GM10847 (cell line): ENCODE data around the gene P2RY2.

ENCODE experiments used
- POLR2A ChIP-seq: IDR thresholded peaks from 2 replicates; pipeline ENCODE4 v1.6.1; 2011; ENCODE audit not compliant: insufficient read length; ENCODE audit errors: extremely low read depth

P2RY2 gene

DNA sequence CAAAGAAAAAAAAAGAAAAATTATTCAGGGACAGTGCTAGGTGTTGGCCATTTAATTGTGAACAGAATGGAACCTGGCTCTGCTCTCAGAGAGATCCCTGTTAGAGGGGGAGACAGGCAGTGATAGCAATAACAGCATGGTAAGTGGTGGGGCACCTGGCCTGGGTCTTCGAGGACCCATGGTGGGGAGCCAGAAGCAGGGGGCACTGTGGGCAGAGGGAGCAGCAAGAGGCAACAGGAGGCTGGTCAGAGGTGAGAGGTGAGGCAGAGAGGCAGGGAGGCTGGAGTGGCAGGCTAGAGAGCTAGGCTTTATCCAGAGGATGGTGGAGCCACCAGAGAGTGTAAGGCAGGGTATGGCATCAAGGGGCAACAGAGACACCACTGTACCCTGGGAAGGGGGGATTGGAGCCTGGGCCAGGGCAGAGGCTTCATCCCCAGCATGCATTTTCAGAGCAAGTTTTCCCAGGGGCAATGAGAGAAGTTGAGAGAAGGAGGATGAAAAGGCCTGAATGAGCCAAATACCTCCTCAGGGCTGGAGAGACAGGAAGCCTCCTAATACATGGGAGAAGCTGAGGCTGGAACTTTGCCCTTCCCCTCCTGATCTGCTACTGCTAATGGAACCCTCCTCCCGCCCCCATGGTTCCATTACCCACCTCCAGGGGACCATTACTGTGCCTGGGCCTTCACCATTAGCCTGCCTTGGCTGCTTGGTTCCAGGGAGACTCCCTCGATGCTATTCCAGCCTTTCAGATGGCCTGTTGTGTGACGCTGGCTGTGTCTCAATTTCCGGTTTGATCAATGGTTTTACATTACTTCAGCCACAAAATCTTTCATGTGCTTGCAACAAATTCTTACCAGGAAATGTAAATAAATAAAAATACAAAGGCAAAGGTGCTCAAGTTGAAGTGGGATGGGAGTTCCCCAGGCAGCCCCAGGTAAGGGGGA, 2.6 kb upstream of the P2RY2 start:
- TF ChIP-seq POLR2A = no peak

GRCh38 chr11:73216465-73216864, 1.6 kb upstream of the P2RY2 start:
- TF ChIP-seq POLR2A = no peak

- no peak for TF ChIP-seq POLR2A
These were observed 811 bp upstream of the P2RY2 start for GRCh38 chr11:73217131-73217809.

GRCh38 chr11:73217810-73218105, 323 bp upstream of the P2RY2 start:
- TF ChIP-seq POLR2A = no peak

GRCh38 chr11:73218830-73219215, 742 bp downstream of the P2RY2 start:
- TF ChIP-seq POLR2A = no peak

GRCh38 chr11:73219396-73220285, 1.6 kb downstream of the P2RY2 start:
- no peak for TF ChIP-seq POLR2A

- no peak for TF ChIP-seq POLR2A
These were observed 3.4 kb downstream of the P2RY2 start for GRCh38 chr11:73221451-73221850.

GRCh38 chr11:73221996-73222395, 3.9 kb downstream of the P2RY2 start:
- no peak for TF ChIP-seq POLR2A

DNA sequence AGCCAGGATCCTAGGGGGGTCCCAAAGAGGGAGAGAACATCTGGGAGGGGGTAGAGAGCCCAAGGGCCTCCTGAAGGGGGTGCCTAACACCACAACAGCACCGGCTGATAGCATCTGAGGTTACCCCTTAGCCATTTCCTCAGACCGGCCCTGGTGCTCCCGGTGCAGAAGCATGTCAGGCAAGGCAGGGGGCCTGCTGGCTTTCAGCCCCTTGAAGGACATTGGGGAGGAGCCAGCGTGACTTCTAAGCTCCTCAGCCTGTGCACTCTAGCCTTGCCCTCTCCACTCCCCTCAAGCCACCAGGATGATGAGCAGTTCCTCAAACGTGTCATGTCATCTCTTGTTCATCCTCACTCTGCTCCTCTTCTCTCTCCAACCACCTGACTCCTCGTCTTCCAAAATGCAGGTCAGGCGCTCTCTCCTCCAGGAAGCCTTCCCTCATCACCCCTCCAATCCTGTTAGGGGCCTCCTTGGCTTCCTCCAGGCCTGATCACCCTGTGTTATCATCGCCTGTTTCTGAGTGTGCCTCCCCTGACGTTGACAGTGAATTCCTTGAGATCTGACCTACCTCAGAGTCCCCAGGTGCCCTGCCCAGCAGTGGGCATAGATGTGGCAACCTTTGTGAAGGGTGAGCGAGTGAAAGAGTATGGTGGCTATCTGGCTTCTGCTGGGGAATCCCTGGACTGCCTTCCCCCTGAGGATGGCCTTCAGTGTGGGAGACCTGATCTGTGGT, 6.1 kb downstream of the P2RY2 start:
- TF ChIP-seq POLR2A = no peak

GRCh38 chr11:73225001-73225686, 7.1 kb downstream of the P2RY2 start:
- TF ChIP-seq POLR2A = no peak

- TF ChIP-seq POLR2A = no peak
These were observed 7.8 kb downstream of the P2RY2 start for GRCh38 chr11:73225851-73226250.

GRCh38 chr11:73226297-73227006, 8.4 kb downstream of the P2RY2 start:
- no peak for TF ChIP-seq POLR2A

GRCh38 chr11:73227571-73228211, 9.6 kb downstream of the P2RY2 start:
- TF ChIP-seq POLR2A = no peak

- TF ChIP-seq POLR2A = no peak
These were observed 10.4 kb downstream of the P2RY2 start for GRCh38 chr11:73228268-73229134.
